ENCODE results near the gene SMARCA4. TPM values are rescaled to one million over a fixed set of nuclear protein-coding genes. Genes with fewer than 3 reads are reported as not detected.

The SMARCA4 gene
- total and polyA plus RNA-seq, 3 donors from 2014 or later = 141 to 188 (median 180) TPM

DNA sequence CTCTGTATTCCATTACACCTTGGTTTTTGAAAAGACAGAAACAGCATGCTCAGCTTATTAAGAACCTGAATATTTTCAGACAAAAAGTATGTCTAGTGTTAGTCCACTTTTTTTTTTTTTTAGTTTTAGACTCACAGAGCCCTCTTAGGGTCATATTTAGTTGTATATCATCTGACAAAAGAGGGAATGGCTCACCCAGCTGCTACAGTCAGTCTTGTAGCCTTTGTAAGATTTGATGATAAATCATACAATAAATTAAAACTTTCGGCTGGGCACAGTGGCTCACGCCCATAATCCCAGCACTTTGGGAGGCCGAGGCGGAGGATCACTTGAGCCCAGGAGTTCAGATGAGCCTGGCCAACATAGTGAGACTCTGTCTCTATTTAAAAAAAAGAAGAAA lies 84.7 kb downstream of the SMARCA4 start:
- DNase-seq = no peak
- Histone ChIP-seq H3K4me3 (no peak overlapping the region), H3K36me3 (ENCODE audit: low read depth, missing control alignments) (no peaks in the 10 kb centered on the region), H3K4me1 (no peaks in the 10 kb centered on the region), H3K9me3 (no peaks in the 10 kb centered on the region), H3K27me3 (no peaks in the 10 kb centered on the region), H3K27ac (no peak overlapping the region)
- no peak for TF ChIP-seq POLR2A (IDR thresholded peaks at IDR 0.05)
- TF ChIP-seq, protein P1, sequence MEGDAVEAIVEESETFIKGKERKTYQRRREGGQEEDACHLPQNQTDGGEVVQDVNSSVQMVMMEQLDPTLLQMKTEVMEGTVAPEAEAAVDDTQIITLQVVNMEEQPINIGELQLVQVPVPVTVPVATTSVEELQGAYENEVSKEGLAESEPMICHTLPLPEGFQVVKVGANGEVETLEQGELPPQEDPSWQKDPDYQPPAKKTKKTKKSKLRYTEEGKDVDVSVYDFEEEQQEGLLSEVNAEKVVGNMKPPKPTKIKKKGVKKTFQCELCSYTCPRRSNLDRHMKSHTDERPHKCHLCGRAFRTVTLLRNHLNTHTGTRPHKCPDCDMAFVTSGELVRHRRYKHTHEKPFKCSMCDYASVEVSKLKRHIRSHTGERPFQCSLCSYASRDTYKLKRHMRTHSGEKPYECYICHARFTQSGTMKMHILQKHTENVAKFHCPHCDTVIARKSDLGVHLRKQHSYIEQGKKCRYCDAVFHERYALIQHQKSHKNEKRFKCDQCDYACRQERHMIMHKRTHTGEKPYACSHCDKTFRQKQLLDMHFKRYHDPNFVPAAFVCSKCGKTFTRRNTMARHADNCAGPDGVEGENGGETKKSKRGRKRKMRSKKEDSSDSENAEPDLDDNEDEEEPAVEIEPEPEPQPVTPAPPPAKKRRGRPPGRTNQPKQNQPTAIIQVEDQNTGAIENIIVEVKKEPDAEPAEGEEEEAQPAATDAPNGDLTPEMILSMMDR (IDR thresholded peaks at IDR 0.05) = no peak
- WGBS, 2 donors = 88 to 97% methylated on average over 4 of the region's 4 CpGs
- intact Hi-C loops (cut with DNase I; ENCODE audit: low total_unique reads) = no loop called here

- Histone ChIP-seq H3K4me1 (no peaks in the 10 kb centered on the region), H3K27me3 (no peaks in the 10 kb centered on the region), H3K36me3 (ENCODE audit: low read depth, missing control alignments) (no peaks in the 10 kb centered on the region), H3K27ac (no peak overlapping the region), H3K4me3 (no peak overlapping the region), H3K9me3 (no peaks in the 10 kb centered on the region)
- no peak for DNase-seq
- WGBS, 2 donors = 94 to 96% methylated on average over 14 of the region's 14 CpGs
- TF ChIP-seq POLR2A (IDR thresholded peaks at IDR 0.05) = no peak
- TF ChIP-seq, protein P1 (IDR thresholded peaks at IDR 0.05) = no peak
- intact Hi-C loops (cut with DNase I; ENCODE audit: low total_unique reads) = no loop called here
These were observed 86.0 kb downstream of the SMARCA4 start for GRCh38 chr19:11046605-11047354.

GRCh38 chr19:11047866-11048265 lies 87.0 kb downstream of the SMARCA4 start:
- no peak for TF ChIP-seq POLR2A (IDR thresholded peaks at IDR 0.05)
- TF ChIP-seq, protein P1 (IDR thresholded peaks at IDR 0.05) = no peak
- H3K4me1 ChIP-seq = no peaks in the 10 kb centered on the region
- H3K9me3 ChIP-seq = no peaks in the 10 kb centered on the region
- H3K36me3 ChIP-seq (ENCODE audit: low read depth, missing control alignments) = no peaks in the 10 kb centered on the region
- H3K4me3 ChIP-seq = no peak overlapping the region
- 91 to 93% methylated on average over 4 of the region's 4 CpGs for WGBS, 2 donors
- intact Hi-C loops (cut with DNase I; ENCODE audit: low total_unique reads) = no loop called here
- no peak overlapping the region for H3K27ac ChIP-seq
- DNase-seq = no peak
- H3K27me3 ChIP-seq = no peaks in the 10 kb centered on the region

DNA sequence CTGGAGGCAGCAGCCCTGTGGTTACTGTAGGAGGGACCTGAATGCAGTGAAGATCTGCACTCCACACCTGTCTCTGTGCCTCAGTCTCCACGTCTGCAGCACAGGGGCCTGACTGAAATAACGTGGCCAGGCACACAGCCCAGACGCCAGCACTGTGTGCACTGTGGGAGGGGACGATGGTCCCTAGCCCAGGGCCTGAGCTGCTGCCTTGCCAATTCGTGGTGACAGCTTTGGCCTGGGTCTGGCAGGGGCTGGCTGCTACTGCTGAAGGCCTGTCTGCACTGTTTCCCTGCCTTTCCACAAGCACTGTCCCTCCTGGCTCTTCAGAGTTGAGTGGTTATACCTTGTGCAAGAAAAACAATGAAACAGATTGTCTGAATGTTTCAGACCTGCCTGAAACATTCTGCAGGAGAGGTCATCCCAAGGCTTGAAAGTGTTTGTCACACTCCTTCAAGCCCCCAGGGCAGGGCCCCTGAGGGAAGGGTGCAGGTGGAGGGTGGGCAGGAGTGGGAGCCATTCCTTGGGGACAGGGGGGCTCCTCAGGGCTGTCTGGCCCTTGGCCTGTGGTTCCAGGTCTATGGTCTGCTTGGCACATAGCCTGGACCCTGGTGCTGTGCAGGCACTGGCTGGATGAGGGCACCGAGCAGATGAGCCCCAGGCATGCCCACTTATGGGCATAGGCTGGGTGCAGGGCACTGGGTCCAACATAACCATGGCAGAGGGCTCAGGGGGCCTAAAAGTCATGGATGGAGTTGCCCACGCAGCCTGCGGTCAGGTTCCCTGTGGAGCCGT lies 89.7 kb downstream of the SMARCA4 start:
- TF ChIP-seq, protein P1 (IDR thresholded peaks at IDR 0.05) = no peak
- TF ChIP-seq POLR2A (IDR thresholded peaks at IDR 0.05) = no peak
- no peaks in the 10 kb centered on the region for H3K9me3 ChIP-seq
- no peaks in the 10 kb centered on the region for H3K4me1 ChIP-seq
- no peaks in the 10 kb centered on the region for H3K27me3 ChIP-seq
- no peak for DNase-seq
- H3K27ac ChIP-seq = no peak overlapping the region
- intact Hi-C loops (cut with DNase I; ENCODE audit: low total_unique reads) = no loop called here
- H3K4me3 ChIP-seq = no peak overlapping the region
- no peaks in the 10 kb centered on the region for H3K36me3 ChIP-seq (ENCODE audit: low read depth, missing control alignments)
- 79 to 84% methylated on average over 8 to 9 of the region's 9 CpGs for WGBS, 2 donors

Data from testis (tissue), 3 donors.